GM19467 (cell line): ENCODE data around the gene TRIM16.
A peak's percentile ranks its signal among the peaks of the same experiment; 100 is the strongest.
"Not testable (repeated sequence)": the region's sequence is repeated elsewhere in the genome, so short reads cannot be mapped to it uniquely, and the experiment has no call there.

Experiments used
- ATAC-seq: cut with Tn5 transposase; IDR thresholded peaks from one replicate; pipeline ENCODE4 v1.9.1; 2021; ENCODE audit warnings: mild to moderate bottlenecking, moderate library complexity; ENCODE audit not compliant: unreplicated experiment

The TRIM16 gene

DNA sequence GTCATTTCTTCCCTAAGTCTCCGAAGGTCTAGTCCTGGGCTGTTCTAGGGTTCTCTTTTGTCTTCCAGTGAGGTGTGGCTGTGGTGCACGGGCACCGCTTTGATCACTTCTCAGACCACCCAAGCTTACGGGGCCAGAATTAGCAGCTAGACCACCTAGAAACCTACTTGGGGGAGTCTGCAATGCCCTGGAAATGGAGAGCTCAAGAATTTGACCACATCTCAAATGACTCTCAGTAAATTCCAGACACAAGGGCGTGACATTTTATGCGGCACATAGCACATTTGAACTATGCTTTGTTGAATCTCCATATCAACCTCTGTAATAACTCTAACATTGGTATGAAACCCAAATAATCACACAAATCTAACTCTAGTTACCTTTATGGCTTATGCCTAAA lies 24.9 kb downstream of the TRIM16 start:
- no peak for ATAC-seq

DNA sequence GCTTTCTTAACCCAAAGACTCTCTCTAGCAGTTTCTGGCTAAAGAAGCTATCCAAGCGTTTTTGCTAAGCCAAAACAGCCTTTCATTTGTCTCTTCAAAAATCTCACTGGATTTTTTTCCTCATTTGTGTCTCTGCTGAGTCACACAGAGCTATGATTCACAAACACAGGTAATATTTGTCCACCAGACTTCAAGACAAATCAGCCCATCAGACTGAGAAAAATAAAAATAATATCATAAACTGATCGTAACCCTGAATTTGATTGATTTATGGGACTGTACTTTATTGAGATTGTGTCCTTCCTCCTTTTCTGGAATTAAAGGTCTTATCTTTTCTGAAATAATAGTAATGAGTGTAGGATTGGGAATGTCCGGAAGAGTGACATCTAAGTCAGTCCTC lies 25.8 kb downstream of the TRIM16 start:
- no peak for ATAC-seq

DNA sequence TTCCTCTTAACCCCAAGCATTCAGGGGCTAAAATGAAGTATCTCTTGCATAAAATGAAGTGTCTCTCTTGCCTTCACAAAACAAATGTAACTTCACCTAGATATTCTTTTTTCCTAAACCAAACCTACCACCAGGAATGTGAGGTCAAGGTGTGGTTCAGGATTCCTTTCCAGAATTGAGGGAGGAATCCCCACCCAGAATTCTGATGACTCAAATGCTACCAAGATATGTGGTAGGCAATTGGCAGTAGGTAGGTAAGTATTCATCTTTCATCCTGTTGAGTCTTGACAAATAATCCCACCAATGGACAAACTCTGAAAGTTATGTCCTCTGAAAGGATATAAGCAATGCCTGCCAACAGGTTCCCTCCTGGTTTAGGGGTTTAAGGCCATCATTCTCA lies 26.2 kb downstream of the TRIM16 start:
- ATAC-seq = no peak

DNA sequence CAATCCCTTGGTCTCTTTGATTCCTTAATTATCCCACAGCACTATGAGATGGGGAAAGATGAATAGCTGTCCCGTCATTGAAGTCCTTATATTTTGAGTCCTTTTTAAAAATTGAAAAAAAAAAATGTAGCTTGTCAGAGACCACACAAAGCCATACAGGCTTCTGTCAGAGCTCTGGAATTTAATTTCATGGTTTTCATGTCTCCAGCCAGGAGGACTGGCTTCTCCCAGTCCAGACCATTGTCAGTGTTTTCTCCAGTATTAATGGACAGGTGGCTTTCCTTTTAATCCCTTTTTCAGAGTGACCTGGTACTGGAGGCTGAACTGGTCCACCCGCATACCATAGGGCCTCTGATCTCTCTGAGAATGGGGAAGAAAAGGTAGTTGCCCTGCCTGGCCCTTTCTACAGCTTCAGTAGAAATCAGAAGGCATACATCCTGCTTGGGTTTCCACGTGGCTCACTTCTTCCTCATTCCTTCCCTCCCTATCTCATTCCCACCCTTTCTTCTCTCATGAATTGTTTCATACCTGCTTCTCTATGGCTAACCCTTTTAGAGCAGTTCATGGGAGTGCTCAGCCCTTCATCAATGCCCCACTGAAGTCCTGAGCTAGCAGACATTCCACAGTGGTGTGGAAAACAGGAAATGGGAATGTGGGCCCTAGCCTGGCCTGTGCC lies 29.1 kb downstream of the TRIM16 start:
- ATAC-seq = no peak

DNA sequence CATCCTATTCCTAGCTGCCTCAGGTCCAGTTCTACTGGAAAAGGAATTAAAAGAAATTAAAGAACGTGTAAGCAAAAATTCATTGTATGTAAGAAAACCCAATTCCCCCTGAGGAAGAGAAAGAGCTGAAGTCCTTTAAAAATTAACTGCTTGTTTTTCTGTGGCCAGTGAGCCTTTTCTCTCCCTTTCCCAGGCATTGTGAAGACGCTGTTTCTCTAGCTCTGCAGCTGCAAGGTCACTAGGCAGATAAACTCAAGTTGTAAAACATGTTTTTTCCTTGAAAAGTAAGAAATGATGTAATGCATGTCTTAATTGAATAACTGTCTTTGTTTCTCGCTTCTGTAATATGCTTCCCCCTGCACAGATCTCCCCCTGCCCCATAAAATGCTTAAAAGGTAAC lies 29.7 kb downstream of the TRIM16 start:
- not testable (repeated sequence) for ATAC-seq

DNA sequence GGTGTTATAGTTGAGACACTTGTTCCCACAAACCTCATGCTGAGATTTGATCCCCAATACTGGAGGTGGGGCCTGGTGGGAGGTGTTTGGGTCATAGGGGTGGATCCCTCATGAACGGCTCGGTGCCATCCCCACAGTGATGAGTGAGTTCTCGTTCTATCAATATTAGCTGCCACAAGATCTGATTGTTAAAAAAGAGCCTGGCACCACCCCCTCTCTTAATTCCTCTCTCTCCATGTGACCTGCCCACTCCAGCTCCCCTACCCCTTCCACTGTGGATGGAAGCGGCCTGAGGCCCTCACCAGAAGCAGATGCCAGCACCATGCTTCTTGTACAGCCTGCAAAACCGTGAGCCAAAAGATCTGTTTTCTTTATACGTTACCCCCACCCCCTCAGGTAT lies 31.2 kb downstream of the TRIM16 start:
- no peak for ATAC-seq

DNA sequence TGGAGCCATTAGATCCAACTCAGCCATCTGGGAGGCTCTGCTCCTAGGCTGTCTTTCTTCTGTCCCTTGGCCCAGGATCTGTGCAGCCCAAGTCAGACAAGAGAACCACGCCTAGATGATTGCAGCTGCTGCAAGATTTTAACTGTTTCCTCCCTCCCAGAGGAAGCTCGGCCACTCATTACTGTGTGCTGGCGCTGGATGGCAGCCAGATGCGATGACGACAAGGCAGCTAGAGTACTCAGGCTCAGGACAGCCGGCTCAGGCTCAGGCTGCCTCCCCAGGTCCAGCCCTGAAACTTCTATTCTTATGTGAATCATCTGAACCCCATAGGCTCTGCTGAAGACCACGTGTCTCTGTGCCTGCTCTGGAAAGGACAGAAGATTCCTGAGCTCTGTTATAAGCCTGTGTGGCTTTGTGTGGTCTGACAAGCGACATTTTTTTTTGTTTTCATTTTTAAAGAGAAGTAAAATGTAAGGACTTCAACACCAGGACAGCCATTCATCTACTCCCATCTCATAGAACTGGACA lies 32.5 kb downstream of the TRIM16 start:
- ATAC-seq = peak; percentile 82

DNA sequence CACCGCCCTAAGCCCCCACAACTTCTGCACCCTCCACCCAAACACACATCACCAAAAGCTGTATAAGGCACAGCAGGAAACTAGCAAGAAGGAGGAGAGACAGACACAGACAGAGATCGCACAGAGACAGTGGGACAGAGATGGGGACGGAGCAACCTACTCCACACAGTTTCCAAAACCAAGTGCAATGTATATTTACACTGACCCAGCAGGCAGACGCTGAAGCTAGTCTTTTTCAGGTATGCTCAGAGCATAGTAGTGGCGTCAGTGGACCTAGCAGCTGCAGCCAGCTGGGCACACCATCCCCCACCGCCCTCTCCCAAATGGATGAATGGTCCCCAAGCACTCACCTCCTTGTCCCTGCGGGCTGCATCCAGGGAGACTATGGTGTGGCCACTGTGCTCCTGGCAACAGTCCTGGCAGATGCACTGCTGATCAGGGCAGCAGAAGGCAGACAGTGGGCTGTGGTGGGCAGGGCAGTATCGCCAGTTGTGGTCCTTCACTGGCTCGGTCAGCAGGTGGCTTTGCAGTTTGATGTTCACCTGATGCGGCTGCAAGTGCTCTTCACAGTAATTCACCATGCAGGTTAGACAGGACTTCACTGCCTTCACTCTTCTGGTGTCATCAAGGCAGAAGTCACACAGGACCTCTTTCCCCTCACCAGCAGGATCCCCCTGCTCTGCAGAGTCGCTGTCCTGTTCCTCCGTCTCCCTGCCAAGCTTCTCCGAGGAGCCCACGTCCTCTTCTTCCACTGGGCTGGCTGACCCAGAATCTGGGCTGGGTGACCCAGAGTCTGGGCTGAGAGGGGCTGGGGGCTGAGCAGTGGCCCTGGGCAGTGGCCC lies 33.1 kb downstream of the TRIM16 start:
- ATAC-seq = no peak

DNA sequence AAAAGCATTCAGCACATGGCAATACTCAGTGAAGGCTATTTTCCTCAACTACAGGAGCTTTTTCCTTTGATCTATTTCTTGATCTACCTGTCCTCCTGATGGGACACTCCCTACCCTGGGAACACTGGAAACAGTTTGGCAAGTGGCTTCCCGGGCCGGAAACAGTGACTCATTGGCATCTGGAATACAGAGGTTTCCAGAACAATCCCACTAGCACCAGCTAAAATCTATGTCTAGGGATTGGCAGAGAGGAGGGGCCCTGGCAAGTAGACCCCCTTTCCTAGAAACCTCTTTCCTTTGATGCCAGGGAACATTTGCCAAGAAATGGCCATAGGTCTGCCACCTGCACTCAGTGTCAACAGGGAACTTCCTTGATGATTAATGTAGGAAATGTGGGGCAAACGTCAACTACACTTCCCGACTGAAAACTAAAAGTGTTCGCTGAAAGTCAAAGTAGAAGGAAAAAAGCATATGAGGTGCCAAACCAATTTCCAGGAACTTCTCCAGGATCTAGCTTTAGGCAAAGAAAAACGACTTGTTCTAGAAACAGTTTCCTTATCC lies 34.2 kb downstream of the TRIM16 start:
- no peak for ATAC-seq

DNA sequence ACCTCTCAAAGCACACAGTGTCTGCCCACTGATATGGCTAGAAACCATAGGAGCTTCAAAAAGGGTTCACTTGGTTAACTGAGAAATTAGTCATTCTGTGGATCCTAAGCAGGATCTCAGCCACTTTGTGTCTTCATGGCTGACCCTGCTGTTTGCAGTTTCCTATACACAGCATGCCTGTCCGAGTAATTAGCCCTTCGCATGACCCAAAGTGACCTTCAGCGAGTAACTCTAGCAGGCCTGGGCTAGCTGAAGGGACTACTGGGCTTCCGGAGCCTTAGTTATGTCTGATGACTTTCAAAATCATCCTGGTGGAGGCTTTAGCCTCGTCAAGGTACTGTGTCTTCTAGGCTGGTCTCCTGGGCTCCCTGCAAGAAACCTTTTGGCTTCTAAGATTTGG lies 35.7 kb downstream of the TRIM16 start:
- no peak for ATAC-seq

DNA sequence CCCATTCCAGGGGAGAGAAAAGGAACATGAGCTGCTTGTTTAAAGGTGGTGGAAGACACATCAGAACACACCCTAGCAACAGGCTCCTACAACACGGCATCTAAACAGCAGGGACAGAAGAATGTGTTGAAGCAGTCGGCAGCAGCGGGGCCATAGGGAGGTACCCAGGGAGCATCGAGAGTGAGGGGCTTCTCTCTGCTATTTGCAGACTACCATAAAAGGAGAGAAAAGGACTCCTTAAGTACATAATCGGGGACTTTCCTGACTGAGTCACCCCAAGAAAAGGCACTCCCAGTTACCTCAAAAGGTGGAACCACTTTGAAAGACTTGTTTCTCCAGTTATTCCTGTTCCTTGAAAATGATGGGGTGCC lies 38.2 kb downstream of the TRIM16 start:
- not testable (repeated sequence) for ATAC-seq

DNA sequence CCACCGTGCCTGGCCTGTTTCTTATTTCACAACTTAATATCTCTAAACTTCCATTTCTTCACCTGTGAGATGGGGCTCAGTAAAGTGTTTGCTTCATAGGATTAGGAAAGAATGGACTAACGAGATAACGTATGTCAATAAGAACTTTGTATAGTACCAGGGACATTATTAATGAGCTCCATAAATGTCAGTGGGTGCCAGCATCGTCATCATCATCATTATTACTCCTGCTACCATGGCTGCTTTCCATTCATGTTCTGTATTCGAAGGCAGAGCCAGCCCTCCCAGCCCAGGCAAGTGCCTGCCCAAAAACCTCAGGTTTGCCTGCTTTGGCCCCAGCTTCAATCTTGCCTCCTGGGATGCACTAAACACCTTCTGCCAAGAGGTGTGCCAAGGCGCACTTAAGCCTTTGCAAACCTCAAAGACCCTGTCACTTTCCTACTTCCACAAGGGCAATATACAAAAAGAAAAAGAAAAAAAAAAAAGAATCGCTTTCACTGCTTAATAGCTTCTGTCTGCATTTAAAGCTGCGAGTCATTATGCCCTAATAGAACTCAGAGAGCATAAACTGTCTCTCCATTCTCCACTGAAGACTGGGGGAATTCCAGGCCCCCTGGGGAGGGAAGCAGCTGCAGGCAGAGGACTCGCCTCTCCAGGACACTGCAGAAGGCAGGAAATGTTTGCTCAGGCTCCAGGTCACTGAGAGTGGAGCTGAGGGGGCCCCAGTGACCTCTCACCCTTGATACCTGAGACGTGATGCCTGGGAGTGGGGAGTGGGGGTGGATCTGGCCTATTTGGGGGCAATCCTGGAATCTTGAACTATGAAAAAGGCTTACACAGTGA lies 38.8 kb downstream of the TRIM16 start:
- not testable (repeated sequence) for ATAC-seq

DNA sequence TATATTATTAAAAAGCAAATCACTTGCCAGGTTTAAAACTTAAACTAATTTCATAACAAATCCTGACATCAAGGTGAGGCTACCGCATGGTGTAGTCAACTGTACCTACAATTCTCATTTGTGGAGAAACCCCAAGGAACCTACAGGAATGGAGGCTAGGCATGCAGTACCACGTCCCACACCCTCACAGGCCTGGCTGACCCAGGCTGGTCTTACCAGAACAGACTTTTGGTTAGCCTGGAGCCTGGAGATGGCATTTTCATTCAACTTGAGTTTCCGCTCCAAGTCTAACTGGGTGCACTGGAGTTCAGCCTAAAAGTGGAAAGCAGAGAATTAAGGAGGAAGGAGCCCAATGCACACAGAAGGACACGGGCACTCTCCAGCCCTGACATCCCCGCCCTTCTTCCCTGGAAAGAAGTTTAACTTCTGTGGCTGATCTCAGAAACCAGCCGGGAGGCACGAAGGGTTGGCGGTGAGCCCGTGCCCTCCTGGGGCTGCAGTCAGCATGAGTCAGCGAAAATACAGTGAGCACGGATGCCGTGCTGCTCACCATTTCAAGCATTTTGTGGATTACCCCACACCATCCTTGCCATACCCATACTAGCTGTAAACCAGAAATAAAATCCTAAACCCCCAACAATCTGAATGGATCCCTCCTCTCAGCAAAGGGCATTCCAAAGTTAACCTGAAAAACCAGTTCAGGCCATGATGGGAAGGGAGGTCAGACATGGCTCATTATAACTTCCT lies 41.4 kb downstream of the TRIM16 start:
- not testable (repeated sequence) for ATAC-seq

DNA sequence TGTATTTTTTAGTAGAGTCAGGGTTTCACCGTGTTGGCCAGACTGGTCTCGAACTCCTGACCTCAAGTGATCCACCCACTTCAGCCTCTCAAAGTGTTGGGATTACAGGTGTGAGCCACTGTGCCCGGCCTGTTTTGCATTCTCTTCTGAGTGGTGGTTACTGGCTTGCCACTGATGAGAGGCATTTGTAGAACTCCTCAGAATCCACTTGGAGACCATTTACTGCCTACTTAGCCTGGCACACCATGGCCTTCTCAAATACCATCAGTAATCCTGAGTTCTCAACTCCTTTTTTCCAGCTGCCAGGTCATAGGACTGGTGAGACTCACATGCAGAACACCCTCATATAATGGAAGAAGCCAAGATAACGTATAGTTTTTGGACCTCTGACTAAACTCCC lies 42.1 kb downstream of the TRIM16 start:
- not testable (repeated sequence) for ATAC-seq

DNA sequence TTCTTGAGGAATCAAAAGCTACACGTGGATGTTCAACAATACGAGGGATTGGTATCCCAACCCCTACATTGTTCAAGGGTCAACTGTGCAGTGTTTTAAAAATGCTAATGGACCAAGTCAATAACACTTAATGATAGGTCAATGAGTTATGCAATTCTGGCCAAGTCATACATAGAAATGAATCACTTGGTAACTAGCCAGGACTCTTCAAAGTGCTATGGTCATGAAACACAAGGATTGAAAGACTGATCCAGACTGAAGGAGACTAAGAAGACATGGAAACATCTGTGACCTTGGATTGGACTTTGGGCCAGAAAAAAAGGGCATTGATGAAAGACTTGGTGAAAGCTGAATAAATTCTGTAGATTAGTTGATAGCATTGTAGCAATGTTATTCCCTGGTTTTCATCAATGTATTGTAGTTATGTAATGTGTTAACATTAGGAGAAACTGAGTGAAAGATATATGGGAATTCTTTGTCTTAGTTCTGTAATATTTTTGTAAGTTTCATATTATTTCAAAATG lies 53.1 kb downstream of the TRIM16 start:
- ATAC-seq = not testable (repeated sequence)

DNA sequence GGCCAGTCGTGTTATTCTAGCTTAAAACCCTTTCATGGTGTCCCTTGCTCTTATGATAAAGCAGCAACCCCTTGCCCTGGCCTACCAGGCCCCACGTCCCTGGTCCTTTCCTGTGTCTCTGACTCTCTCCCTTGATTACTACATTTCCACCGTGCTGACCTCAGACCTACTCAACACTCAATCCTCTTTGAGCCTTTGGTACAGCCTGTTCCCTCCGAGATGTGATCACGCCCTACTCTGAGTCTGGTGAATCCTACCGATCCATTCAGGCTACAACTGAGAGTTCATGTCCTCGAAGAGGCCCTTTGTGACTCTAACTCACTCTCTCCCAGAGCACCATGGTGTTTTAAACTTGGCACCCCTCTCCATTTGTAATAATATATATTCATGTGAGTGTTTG lies 54.1 kb downstream of the TRIM16 start:
- not testable (repeated sequence) for ATAC-seq

DNA sequence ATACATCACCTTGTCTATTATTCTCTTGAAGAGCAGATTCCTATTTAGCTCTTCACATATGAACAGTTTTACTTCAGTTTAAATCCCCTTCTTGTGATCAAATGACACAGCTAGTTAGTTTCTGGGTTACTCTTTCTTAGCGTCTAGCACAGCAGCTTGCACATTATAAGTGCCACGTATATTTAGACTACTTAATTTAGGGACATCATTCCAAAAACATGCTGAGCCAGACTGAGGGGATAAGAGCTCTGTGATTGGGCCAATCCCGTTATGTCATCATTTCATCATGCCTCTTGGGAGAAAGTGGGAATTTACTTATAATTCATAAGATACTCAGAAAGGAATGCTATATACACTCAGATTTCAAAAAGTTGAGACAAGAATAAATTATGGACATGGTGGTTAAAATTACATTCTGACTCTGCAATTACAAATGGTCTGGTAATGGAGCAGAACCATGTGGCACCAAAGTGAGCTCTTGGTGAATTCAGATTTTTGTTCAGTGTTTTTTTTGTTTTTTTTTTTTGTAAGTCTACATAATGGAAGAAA lies 60.4 kb downstream of the TRIM16 start:
- ATAC-seq = not testable (repeated sequence)

DNA sequence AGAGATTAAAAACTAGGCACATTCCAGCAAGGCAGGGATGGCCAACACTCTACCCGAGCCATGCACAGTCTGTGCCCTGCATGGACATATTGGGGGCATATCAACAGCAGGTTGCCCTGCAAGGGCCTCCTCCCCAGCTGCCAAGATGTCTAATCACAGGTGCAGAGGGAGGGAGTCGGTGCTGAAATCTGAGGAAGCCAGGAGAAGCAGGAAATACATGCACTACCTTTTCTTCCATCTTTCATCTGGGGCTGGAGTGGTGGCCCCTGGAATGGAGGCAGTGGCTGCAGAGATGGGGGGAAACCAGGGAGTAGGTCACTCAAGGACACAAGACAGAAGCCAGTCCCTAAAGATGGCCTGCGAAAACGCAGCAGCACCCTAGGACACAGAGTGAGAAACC lies 60.9 kb downstream of the TRIM16 start:
- ATAC-seq = not testable (repeated sequence)

DNA sequence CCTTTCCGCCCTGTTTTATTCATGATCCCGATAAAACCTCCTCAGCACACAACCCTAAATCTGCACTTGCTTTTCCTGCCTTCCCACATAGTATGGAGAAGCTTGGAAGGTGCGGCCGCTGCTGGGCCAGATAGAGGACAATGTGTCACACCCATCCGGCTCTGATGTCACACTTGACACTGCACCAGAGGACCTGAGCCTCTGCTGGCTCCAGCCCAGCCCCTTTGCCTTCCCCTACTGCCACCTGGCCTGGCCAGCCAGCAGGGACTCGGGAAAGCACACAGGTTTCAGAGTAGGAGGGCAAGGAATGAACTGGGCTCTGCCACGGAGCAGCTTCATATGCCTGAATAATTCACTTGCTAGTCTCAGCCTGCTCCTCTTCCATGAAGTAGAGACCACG lies 62.0 kb downstream of the TRIM16 start:
- ATAC-seq = not testable (repeated sequence)
